Trophoblast cell (in vitro differentiated cells and primary cell): ENCODE measurements around the gene EFNA5.
A peak's percentile ranks its signal among the peaks of the same experiment; 100 is the strongest.

Experiments used
- DNase-seq, 2 donors: peaks; one replicate each; pipeline ENCODE4 v3.0.0-alpha.2; 2016
- H2AFZ ChIP-seq: 2 replicates; pipeline ENCODE4 v1.6.1; 2013; ENCODE audit warnings: low read length, moderate library complexity, mild to moderate bottlenecking; ENCODE audit not compliant: insufficient read depth, poor library complexity
- H2AK5ac ChIP-seq: 2 replicates; pipeline ENCODE4 v1.6.1; 2013; ENCODE audit warnings: mild to moderate bottlenecking, low read length
- H2BK120ac ChIP-seq: 2 replicates; pipeline ENCODE4 v1.6.1; 2013; ENCODE audit warnings: low read length, mild to moderate bottlenecking, moderate library complexity; ENCODE audit not compliant: insufficient read depth, poor library complexity
- H2BK12ac ChIP-seq: 2 replicates; pipeline ENCODE4 v1.6.1; 2013; ENCODE audit warnings: mild to moderate bottlenecking, low read length, moderate library complexity
- H2BK5ac ChIP-seq: 2 replicates; pipeline ENCODE4 v1.6.1; 2013; ENCODE audit warnings: low read length, low read depth, moderate library complexity, mild to moderate bottlenecking; ENCODE audit not compliant: poor library complexity
- H3K14ac ChIP-seq: 2 replicates; pipeline ENCODE4 v1.6.1; 2013; ENCODE audit warnings: mild to moderate bottlenecking, low read length
- H3K18ac ChIP-seq: 2 replicates; pipeline ENCODE4 v1.6.1; 2013; ENCODE audit warnings: mild to moderate bottlenecking, low read length
- H3K23ac ChIP-seq: 2 replicates; pipeline ENCODE4 v1.6.1; 2013; ENCODE audit warnings: low read length
- H3K27ac ChIP-seq: 2 replicates; pipeline ENCODE4 v1.5.1; 2013; ENCODE audit warnings: low read depth, mild to moderate bottlenecking, inconsistent platforms, low read length, moderate library complexity
- H3K27me3 ChIP-seq: 2 replicates; pipeline ENCODE4 v1.6.1; 2013; ENCODE audit warnings: inconsistent platforms, mild to moderate bottlenecking, low read length, moderate library complexity; ENCODE audit not compliant: insufficient read depth
- H3K36me3 ChIP-seq, 2 experiments: 1 replicate in 1 of 2; 2 replicates in 1 of 2; pipeline ENCODE4 v1.6.1; 2013; ENCODE audit warnings: low read length in 2 of 2, mild to moderate bottlenecking in 2 of 2, moderate library complexity in 1 of 2; ENCODE audit not compliant: insufficient read depth in 2 of 2, control insufficient read depth in 1 of 2
- H3K4ac ChIP-seq: 2 replicates; pipeline ENCODE4 v1.6.1; 2013; ENCODE audit warnings: low read depth, mild to moderate bottlenecking, low read length, moderate library complexity
- H3K4me1 ChIP-seq, 2 experiments: 1 replicate in 1 of 2; 2 replicates in 1 of 2; pipeline ENCODE4 v1.6.1; 2013; ENCODE audit warnings: low read length in 2 of 2, mild to moderate bottlenecking in 2 of 2, moderate library complexity in 1 of 2; ENCODE audit not compliant: insufficient read depth in 2 of 2, control insufficient read depth in 1 of 2
- H3K4me2 ChIP-seq: 2 replicates; pipeline ENCODE4 v1.6.1; 2013; ENCODE audit warnings: inconsistent platforms, mild to moderate bottlenecking, low read length, moderate library complexity
- H3K4me3 ChIP-seq: 2 replicates; pipeline ENCODE4 v1.5.1; 2013; ENCODE audit warnings: mild to moderate bottlenecking, low read depth, low read length, inconsistent platforms
- H3K79me1 ChIP-seq: one replicate; pipeline ENCODE4 v1.6.1; 2013; ENCODE audit warnings: low read length
- H3K79me2 ChIP-seq: 2 replicates; pipeline ENCODE4 v1.6.1; 2013; ENCODE audit warnings: low read length, mild to moderate bottlenecking; ENCODE audit not compliant: control insufficient read depth, insufficient read depth, poor library complexity
- H3K9ac ChIP-seq: 2 replicates; pipeline ENCODE4 v1.6.1; 2013; ENCODE audit warnings: mild to moderate bottlenecking, low read length
- H3K9me3 ChIP-seq: 2 replicates; pipeline ENCODE4 v1.6.1; 2013; ENCODE audit warnings: low read depth, mild to moderate bottlenecking, control low read depth, inconsistent platforms, low read length; ENCODE audit not compliant: insufficient read depth
- H4K12ac ChIP-seq: 2 replicates; pipeline ENCODE4 v1.6.1; 2013; ENCODE audit warnings: low read depth, mild to moderate bottlenecking, low read length, moderate library complexity
- H4K8ac ChIP-seq: 2 replicates; pipeline ENCODE4 v1.6.1; 2013; ENCODE audit warnings: low read depth, mild to moderate bottlenecking, low read length, moderate library complexity
- H4K91ac ChIP-seq: one replicate; pipeline ENCODE4 v1.6.1; 2013; ENCODE audit warnings: low read depth, mild to moderate bottlenecking, low read length, moderate library complexity
- WGBS: extraction: QIAGEN DNeasy Blood & Tissue Kit; methylation state at CpG from one replicate; pipeline ENCODE4 v1.1.7; 2013; ENCODE audit warnings: missing lambda C conversion rate; ENCODE audit not compliant: insufficient read length, insufficient coverage; ENCODE audit errors: extremely low coverage; 5-methylcytosine and 5-hydroxymethylcytosine counted together

EFNA5 gene

DNA sequence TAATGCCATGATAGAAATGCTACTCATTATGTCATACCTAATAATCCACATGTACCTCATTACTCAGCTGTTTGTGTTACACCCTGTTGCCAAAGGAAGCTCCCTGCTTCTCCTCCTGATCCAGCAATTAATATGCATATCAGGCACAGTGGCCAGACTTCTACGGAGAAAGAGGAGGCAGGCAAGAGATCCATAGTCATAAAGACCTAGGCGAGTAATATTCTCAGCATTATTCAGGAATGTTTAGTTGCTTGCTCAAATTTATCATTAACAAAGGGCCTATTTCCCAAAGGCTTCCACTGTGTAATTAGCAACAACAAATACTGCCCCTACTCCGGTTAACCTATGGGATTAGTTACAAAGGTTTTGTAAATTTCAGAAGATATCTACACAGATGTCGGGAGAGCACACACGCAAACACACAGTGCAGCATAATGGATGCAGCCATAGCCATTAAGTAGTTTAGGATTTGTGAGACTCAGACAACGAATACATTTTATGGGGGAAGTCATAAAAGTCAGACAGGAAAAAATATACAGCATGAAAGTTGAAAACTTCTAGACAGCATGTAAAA, 192.6 kb downstream of the EFNA5 start:
- H2BK12ac ChIP-seq = no peak overlapping the region
- H3K27me3 ChIP-seq = no peaks in the 10 kb centered on the region
- no peak overlapping the region for H3K4me3 ChIP-seq
- no peaks in the 10 kb centered on the region for H3K79me1 ChIP-seq
- no peak overlapping the region for H4K8ac ChIP-seq
- H3K4me2 ChIP-seq = no peak overlapping the region
- no CpG with 5 or more reads among the region's 6 CpGs for WGBS
- H3K18ac ChIP-seq = no peak overlapping the region
- H3K9ac ChIP-seq = no peak overlapping the region
- no peak overlapping the region for H2BK5ac ChIP-seq
- no peak overlapping the region for H3K4ac ChIP-seq
- H2AK5ac ChIP-seq = no peak overlapping the region
- no peak for DNase-seq
- no peak overlapping the region for H3K23ac ChIP-seq
- H2AFZ ChIP-seq = no peak overlapping the region
- H2BK120ac ChIP-seq = no peak overlapping the region
- no peak overlapping the region for H3K14ac ChIP-seq
- no peak overlapping the region for H4K91ac ChIP-seq
- H3K9me3 ChIP-seq = no peaks in the 10 kb centered on the region
- H3K79me2 ChIP-seq = no peaks in the 10 kb centered on the region
- no peaks in the 10 kb centered on the region for H3K36me3 ChIP-seq
- no peak overlapping the region for H3K27ac ChIP-seq
- H3K4me1 ChIP-seq = peaks cover 0 to 2% of the 10 kb centered on the region in 2 experiments
- no peak overlapping the region for H4K12ac ChIP-seq

DNA sequence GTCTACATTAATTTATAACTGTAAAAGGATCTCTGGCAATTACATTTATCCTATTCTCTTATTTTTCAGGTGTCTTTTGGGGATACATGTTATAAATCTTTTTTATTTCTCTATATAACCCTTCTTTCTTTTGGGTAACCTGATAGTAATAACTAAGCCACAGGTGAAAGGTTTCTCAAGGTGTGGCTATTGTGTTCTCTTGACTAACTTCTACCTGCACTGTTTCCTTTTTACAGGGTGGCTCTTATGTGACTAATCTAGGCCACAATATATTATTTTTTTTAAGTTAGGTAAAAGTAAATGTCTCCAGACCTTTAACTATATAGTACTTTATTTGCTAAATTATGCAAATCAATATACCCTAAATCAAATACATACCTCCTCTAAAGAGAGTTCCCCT, 193.2 kb downstream of the EFNA5 start:
- H4K8ac ChIP-seq = no peak overlapping the region
- H3K23ac ChIP-seq = no peak overlapping the region
- no peaks in the 10 kb centered on the region for H3K9me3 ChIP-seq
- no peak overlapping the region for H3K9ac ChIP-seq
- no peak overlapping the region for H3K4me2 ChIP-seq
- no peak overlapping the region for H2BK120ac ChIP-seq
- H2BK5ac ChIP-seq = no peak overlapping the region
- no peak overlapping the region for H4K12ac ChIP-seq
- H3K79me2 ChIP-seq = no peaks in the 10 kb centered on the region
- no peaks in the 10 kb centered on the region for H3K27me3 ChIP-seq
- H2AFZ ChIP-seq = no peak overlapping the region
- DNase-seq = no peak
- H3K79me1 ChIP-seq = no peaks in the 10 kb centered on the region
- H3K4ac ChIP-seq = no peak overlapping the region
- H4K91ac ChIP-seq = no peak overlapping the region
- no peak overlapping the region for H3K27ac ChIP-seq
- peaks cover 5 to 7% of the 10 kb centered on the region in 2 experiments for H3K4me1 ChIP-seq
- H3K36me3 ChIP-seq = no peaks in the 10 kb centered on the region
- no peak overlapping the region for H3K4me3 ChIP-seq
- H2BK12ac ChIP-seq = no peak overlapping the region
- no peak overlapping the region for H2AK5ac ChIP-seq
- H3K18ac ChIP-seq = no peak overlapping the region
- no peak overlapping the region for H3K14ac ChIP-seq

DNA sequence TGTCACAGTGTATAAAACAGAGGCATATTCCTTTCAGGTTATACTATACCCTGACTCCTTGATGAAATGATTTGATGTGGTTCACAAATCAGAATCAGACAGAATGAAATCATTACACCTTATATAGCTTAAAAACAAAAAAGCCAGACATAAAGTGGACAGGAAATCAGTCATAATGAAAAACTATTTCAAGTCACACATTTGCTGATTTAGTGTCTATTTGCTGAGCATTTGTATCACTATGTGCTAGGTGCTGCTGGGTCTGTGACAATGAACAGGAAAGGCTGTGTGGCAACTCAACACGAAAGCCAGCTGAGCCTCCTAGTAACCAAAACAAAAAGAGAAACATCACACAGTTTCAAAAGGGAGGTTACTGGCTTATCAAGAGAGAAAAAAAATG, 194.0 kb downstream of the EFNA5 start:
- H2BK5ac ChIP-seq = no peak overlapping the region
- H3K4ac ChIP-seq = no peak overlapping the region
- no peaks in the 10 kb centered on the region for H3K9me3 ChIP-seq
- H3K79me1 ChIP-seq = no peaks in the 10 kb centered on the region
- H3K23ac ChIP-seq = no peak overlapping the region
- H3K79me2 ChIP-seq = no peaks in the 10 kb centered on the region
- no peak overlapping the region for H4K91ac ChIP-seq
- no peak overlapping the region for H3K14ac ChIP-seq
- no CpG with 5 or more reads among the region's 1 CpG for WGBS
- H4K8ac ChIP-seq = no peak overlapping the region
- no peak overlapping the region for H3K9ac ChIP-seq
- no peak overlapping the region for H3K27ac ChIP-seq
- H3K4me3 ChIP-seq = no peak overlapping the region
- H3K18ac ChIP-seq = no peak overlapping the region
- H4K12ac ChIP-seq = no peak overlapping the region
- no peak overlapping the region for H2AFZ ChIP-seq
- peaks cover 6 to 8% of the 10 kb centered on the region in 2 experiments for H3K4me1 ChIP-seq
- no peak overlapping the region for H2BK120ac ChIP-seq
- no peak overlapping the region for H2BK12ac ChIP-seq
- H2AK5ac ChIP-seq = no peak overlapping the region
- H3K36me3 ChIP-seq = no peaks in the 10 kb centered on the region
- H3K27me3 ChIP-seq = no peaks in the 10 kb centered on the region
- peak; percentile 82 to 91 for DNase-seq
- H3K4me2 ChIP-seq = no peak overlapping the region

DNA sequence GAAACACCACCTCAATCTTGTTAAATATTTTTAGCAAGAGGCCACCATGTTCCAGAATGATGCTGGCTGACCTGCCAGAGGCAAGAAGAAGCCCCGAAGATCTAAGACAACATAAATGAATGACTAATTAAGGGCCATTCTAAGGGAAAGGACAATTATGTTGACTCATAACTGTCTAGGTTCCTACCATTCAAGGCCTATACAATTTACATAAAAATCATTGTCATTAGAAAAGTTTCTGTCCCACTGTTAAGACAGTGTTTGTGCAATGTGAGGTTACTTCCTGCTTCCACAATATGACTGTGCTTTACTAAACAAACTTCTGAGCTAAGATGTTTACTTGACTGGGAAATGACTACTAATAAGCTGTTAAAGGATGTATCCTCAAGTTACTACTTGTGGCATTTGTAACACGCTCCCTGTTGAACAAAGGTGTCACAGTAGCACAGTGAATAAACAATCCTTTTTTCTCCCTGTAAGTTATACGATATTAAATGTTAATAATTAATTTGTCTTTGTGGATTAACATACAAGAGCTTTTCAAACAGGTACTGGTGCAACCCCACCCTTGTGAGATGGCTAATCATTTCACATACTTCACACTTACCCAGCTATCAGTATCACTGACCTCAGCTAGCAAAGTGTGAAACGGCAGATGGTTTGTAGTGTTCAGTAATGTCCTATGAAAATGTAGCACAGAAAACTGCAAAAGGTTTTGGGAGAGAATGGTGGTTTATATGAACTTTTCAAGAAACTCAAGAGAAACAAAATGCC, 195.8 kb downstream of the EFNA5 start:
- no CpG with 5 or more reads among the region's 4 CpGs for whole genome bisulfite sequencing
- Histone ChIP-seq H3K27me3 (no peaks in the 10 kb centered on the region), H3K4me2 (no peak overlapping the region), H3K27ac (no peak overlapping the region), H2BK5ac (no peak overlapping the region), H3K36me3 (no peaks in the 10 kb centered on the region), H3K18ac (no peak overlapping the region), H2BK12ac (no peak overlapping the region), H4K12ac (no peak overlapping the region), H3K9me3 (no peaks in the 10 kb centered on the region), H3K14ac (no peak overlapping the region), H3K4me1 (peaks cover 6 to 10% of the 10 kb centered on the region in 2 experiments), H2AFZ (no peak overlapping the region), H3K4me3 (no peak overlapping the region), H3K79me2 (no peaks in the 10 kb centered on the region), H2AK5ac (no peak overlapping the region), H3K23ac (no peak overlapping the region), H4K91ac (no peak overlapping the region), H4K8ac (no peak overlapping the region), H3K9ac (no peak overlapping the region), H2BK120ac (no peak overlapping the region), H3K4ac (no peak overlapping the region), H3K79me1 (no peaks in the 10 kb centered on the region)
- DNase-seq = peak; percentile 40 to 80
